Gastroesophageal sphincter (tissue), 4 donors: ENCODE results near the gene FAM124A. TPM values are rescaled to one million over a fixed set of nuclear protein-coding genes. Genes with fewer than 3 reads are reported as not detected.

ENCODE experiments used
- ATAC-seq: fragments of 150-250 bp; one replicate; pipeline ENCODE4 v1.9.1; 2016; ENCODE audit warnings: mild to moderate bottlenecking, moderate library complexity
- H3K27ac ChIP-seq, 4 donors: fragments of 200-600 bp; sonication (generic) in 3 of 4; 1 replicate in 3 of 4; 2 replicates in 1 of 4; pipeline ENCODE4 v1.5.1; 2016 to 2019
- H3K27me3 ChIP-seq: fragments of 200-600 bp; sonication (generic); one replicate; pipeline ENCODE4 v1.5.1; 2019
- H3K36me3 ChIP-seq, 2 donors: fragments of 200-600 bp; sonication (generic); one replicate each; pipeline ENCODE4 v1.5.1; 2019; ENCODE audit warnings: control low read depth in 1 of 2
- H3K4me1 ChIP-seq, 3 donors: fragments of 200-600 bp; sonication (generic); 1 replicate in 2 of 3; 2 replicates in 1 of 3; pipeline ENCODE4 v1.5.1; 2016 to 2019; ENCODE audit warnings: control low read depth in 2 of 3
- H3K4me3 ChIP-seq, 2 donors: fragments of 200-600 bp; sonication (generic); one replicate each; pipeline ENCODE4 v1.5.1; 2019; ENCODE audit warnings: mild to moderate bottlenecking in 1 of 2, moderate library complexity in 1 of 2
- H3K9me3 ChIP-seq, 3 donors: fragments of 200-600 bp; sonication (generic); one replicate each; pipeline ENCODE4 v1.5.1; 2017 to 2019; ENCODE audit warnings: control low read depth in 2 of 3
- CTCF ChIP-seq, 4 experiments: fragments of 200-600 bp in 2 of 4; fragments of 450-650 bp in 2 of 4; sonication (generic) in 1 of 4; IDR thresholded peaks; one replicate each; pipeline ENCODE4 v1.5.1; 2017 to 2019; ENCODE audit warnings: antibody characterized with exemption in 4 of 4, mild to moderate bottlenecking in 2 of 4, moderate library complexity in 2 of 4
- EP300 ChIP-seq: sonication (generic); formaldehyde crosslinking; IDR thresholded peaks from one replicate; pipeline ENCODE4 v1.6.1; 2017; ENCODE audit warnings: antibody characterized with exemption, mild to moderate bottlenecking
- POLR2A ChIP-seq, 2 donors: fragments of 450-650 bp; IDR thresholded peaks; one replicate each; pipeline ENCODE4 v1.6.1; 2017; ENCODE audit warnings: antibody characterized with exemption in 2 of 2, mild to moderate bottlenecking in 2 of 2, moderate library complexity in 1 of 2
- POLR2AphosphoS5 ChIP-seq: sonication (generic); formaldehyde crosslinking; IDR thresholded peaks from one replicate; pipeline ENCODE4 v1.6.1; 2017; ENCODE audit warnings: antibody characterized with exemption
- WGBS, 2 donors: methylation state at CpG; one replicate each; pipeline ENCODE4 v1.1.5; 2018; ENCODE audit warnings: low coverage in 1 of 2; 5-methylcytosine and 5-hydroxymethylcytosine counted together
- total RNA-seq, 4 donors: library from RNA; depleted of rRNA; stranded (reverse); fragments of >200 nt; gene quantifications; one replicate each; pipeline ENCODE4 v1.1.0, GENCODE V29; 2016

The FAM124A gene
- total RNA-seq, 4 donors from 2014 or later: 13.7 to 23.2 (median 15.2) TPM

- no peak overlapping the region for H3K27ac ChIP-seq
- no peak for ATAC-seq
- no peaks in the 10 kb centered on the region for H3K4me1 ChIP-seq
- no peaks in the 10 kb centered on the region for H3K9me3 ChIP-seq
- no peak for TF ChIP-seq POLR2A (IDR thresholded peaks at IDR 0.05)
- TF ChIP-seq POLR2AphosphoS5: no peak
- no peak for TF ChIP-seq EP300
- no peak for TF ChIP-seq CTCF (IDR thresholded peaks at IDR 0.05)
- 96% methylated on average over 3 of the region's 3 CpGs for WGBS, 2 donors
- no peak overlapping the region for H3K4me3 ChIP-seq
- H3K27me3 ChIP-seq: no peaks in the 10 kb centered on the region
- H3K36me3 ChIP-seq: no peaks in the 10 kb centered on the region
These were observed 107.4 kb downstream of the FAM124A start for GRCh38 chr13:51329606-51330005.

GRCh38 chr13:51330791-51331190 is 108.6 kb downstream of the FAM124A start:
- 59 to 60% methylated on average over 3 of the region's 3 CpGs for WGBS, 2 donors

GRCh38 chr13:51331354-51331861 is 109.2 kb downstream of the FAM124A start:
- no peak overlapping the region for H3K4me3 ChIP-seq
- no peak for ATAC-seq
- no peaks in the 10 kb centered on the region for H3K27me3 ChIP-seq
- no peaks in the 10 kb centered on the region for H3K36me3 ChIP-seq
- no peaks in the 10 kb centered on the region for H3K4me1 ChIP-seq
- no peak overlapping the region for H3K27ac ChIP-seq
- WGBS, 2 donors: 69 to 70% methylated on average over 4 of the region's 6 CpGs
- TF ChIP-seq EP300 (no peak), POLR2A (IDR thresholded peaks at IDR 0.05) (no peak), POLR2AphosphoS5 (no peak), CTCF (IDR thresholded peaks at IDR 0.05) (no peak)
- H3K9me3 ChIP-seq: no peaks in the 10 kb centered on the region

More at GRCh38 chr13:51330791-51331190, 108.6 kb downstream of the FAM124A start:
- Histone ChIP-seq H3K27ac (no peak overlapping the region), H3K27me3 (no peaks in the 10 kb centered on the region), H3K9me3 (no peaks in the 10 kb centered on the region), H3K4me3 (no peak overlapping the region), H3K4me1 (no peaks in the 10 kb centered on the region), H3K36me3 (no peaks in the 10 kb centered on the region)
- ATAC-seq: no peak
- TF ChIP-seq POLR2AphosphoS5 (no peak), POLR2A (IDR thresholded peaks at IDR 0.05) (no peak), CTCF (IDR thresholded peaks at IDR 0.05) (no peak), EP300 (no peak)

GRCh38 chr13:51332566-51333361 is 110.6 kb downstream of the FAM124A start:
- no peaks in the 10 kb centered on the region for H3K27me3 ChIP-seq
- no peaks in the 10 kb centered on the region for H3K36me3 ChIP-seq
- H3K9me3 ChIP-seq: no peaks in the 10 kb centered on the region
- no peak overlapping the region for H3K27ac ChIP-seq
- 79 to 82% methylated on average over 2 of the region's 2 CpGs for WGBS, 2 donors
- no peak for TF ChIP-seq EP300
- no peak for TF ChIP-seq POLR2AphosphoS5
- TF ChIP-seq CTCF (IDR thresholded peaks at IDR 0.05): no peak
- TF ChIP-seq POLR2A (IDR thresholded peaks at IDR 0.05): no peak
- H3K4me3 ChIP-seq: no peak overlapping the region
- H3K4me1 ChIP-seq: no peaks in the 10 kb centered on the region
- no peak for ATAC-seq

- Histone ChIP-seq H3K9me3 (no peaks in the 10 kb centered on the region), H3K36me3 (no peaks in the 10 kb centered on the region), H3K4me1 (no peaks in the 10 kb centered on the region), H3K27me3 (no peaks in the 10 kb centered on the region), H3K27ac (no peak overlapping the region), H3K4me3 (no peak overlapping the region)
- TF ChIP-seq CTCF (IDR thresholded peaks at IDR 0.05) (no peak), POLR2A (IDR thresholded peaks at IDR 0.05) (no peak), POLR2AphosphoS5 (no peak), EP300 (no peak)
- no peak for ATAC-seq
These were observed 111.2 kb downstream of the FAM124A start for GRCh38 chr13:51333421-51333820.
